Epithelial cell of proximal tubule (primary cell): ENCODE results near the gene ARTN. TPM values are rescaled to one million over a fixed set of nuclear protein-coding genes. Genes with fewer than 3 reads are reported as not detected.

Source experiments
- DNase-seq: peaks from one replicate; pipeline ENCODE4 v3.0.0-alpha.2; 2011; ENCODE audit warnings: low read depth
- H3K4me3 ChIP-seq: 2 replicates; pipeline ENCODE4 v1.5.1; 2011; ENCODE audit warnings: low read depth, mild to moderate bottlenecking, low read length
- CTCF ChIP-seq: conservative IDR thresholded peaks from 2 replicates; pipeline ENCODE4 v1.5.1; 2012; ENCODE audit warnings: low read depth, mild to moderate bottlenecking, low read length
- total RNA-seq: library from RNA; depleted of rRNA; stranded (reverse); fragments of >200 nt; gene quantifications from 2 replicates; pipeline ENCODE4 v1.2.3, GENCODE V29; 2015

ARTN gene
- total RNA-seq, 1 donor from 2014 or later: 14.1 TPM

GRCh38 chr1:43912607-43913006 is 21.0 kb upstream of the ARTN start:
- DNase-seq: no peak
- no peak for TF ChIP-seq CTCF
- H3K4me3 ChIP-seq: no peak overlapping the region

DNA sequence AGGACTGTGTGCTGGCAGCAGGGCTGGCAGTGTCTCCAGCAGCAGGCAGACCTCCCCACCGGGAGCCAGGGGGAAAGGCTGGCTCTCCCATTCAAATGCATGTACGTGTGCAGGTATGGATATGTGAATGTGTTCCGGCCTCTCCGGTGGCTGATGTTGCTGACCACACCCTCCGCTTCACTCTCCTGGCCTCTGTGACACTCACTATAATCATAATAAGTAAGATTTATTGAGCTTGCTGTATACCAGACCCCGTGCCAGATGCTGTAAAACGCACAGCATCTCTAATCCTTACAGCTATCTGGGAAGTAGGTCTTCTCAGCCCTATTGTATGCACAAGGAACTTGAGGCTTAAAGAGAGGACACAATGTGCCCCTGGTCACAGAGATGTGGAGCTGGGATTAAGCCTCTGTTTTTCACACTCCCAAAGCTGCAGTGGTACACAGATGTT is 20.5 kb upstream of the ARTN start:
- no peak overlapping the region for H3K4me3 ChIP-seq
- DNase-seq: no peak
- no peak for TF ChIP-seq CTCF

- no peak for DNase-seq
- no peak for TF ChIP-seq CTCF
- no peak overlapping the region for H3K4me3 ChIP-seq
These were observed 19.8 kb upstream of the ARTN start for GRCh38 chr1:43913666-43914360.

GRCh38 chr1:43914576-43915525 is 18.8 kb upstream of the ARTN start:
- no peak for TF ChIP-seq CTCF
- H3K4me3 ChIP-seq: no peak overlapping the region
- DNase-seq: no peak

- TF ChIP-seq CTCF: no peak
- H3K4me3 ChIP-seq: no peak overlapping the region
- DNase-seq: no peak
These were observed 13.7 kb upstream of the ARTN start for GRCh38 chr1:43919906-43920305.

- TF ChIP-seq CTCF: no peak
- no peak overlapping the region for H3K4me3 ChIP-seq
- DNase-seq: no peak
These were observed 12.6 kb upstream of the ARTN start for GRCh38 chr1:43921022-43921421.
